Ishikawa (cell line): ENCODE measurements around the gene KPNA1.

ENCODE experiments used
- FOXM1 ChIP-seq: IDR thresholded peaks from 2 replicates; pipeline ENCODE4 v1.6.1; 2012; ENCODE audit warnings: low read depth, borderline replicate concordance
- NFIC ChIP-seq: IDR thresholded peaks from 2 replicates; pipeline ENCODE4 v1.6.1; 2012
- RAD21 ChIP-seq: IDR thresholded peaks from 2 replicates; pipeline ENCODE4 v1.6.1; 2012; ENCODE audit warnings: low read depth
- TAF1 ChIP-seq: IDR thresholded peaks from 2 replicates; pipeline ENCODE4 v1.6.1; 2012; ENCODE audit warnings: low read depth, mild to moderate bottlenecking
- TCF12 ChIP-seq: IDR thresholded peaks from 2 replicates; pipeline ENCODE4 v1.6.1; 2012; ENCODE audit warnings: low read depth
- YY1 ChIP-seq: IDR thresholded peaks from 2 replicates; pipeline ENCODE4 v1.6.1; 2012; ENCODE audit warnings: low read depth
- TF ChIP-seq, protein P1 (sequence below): IDR thresholded peaks from 2 replicates; pipeline ENCODE4 v1.6.1; 2012
- TF ChIP-seq, protein P2 (sequence below): IDR thresholded peaks from 2 replicates; pipeline ENCODE4 v1.6.1; 2012

DNA sequence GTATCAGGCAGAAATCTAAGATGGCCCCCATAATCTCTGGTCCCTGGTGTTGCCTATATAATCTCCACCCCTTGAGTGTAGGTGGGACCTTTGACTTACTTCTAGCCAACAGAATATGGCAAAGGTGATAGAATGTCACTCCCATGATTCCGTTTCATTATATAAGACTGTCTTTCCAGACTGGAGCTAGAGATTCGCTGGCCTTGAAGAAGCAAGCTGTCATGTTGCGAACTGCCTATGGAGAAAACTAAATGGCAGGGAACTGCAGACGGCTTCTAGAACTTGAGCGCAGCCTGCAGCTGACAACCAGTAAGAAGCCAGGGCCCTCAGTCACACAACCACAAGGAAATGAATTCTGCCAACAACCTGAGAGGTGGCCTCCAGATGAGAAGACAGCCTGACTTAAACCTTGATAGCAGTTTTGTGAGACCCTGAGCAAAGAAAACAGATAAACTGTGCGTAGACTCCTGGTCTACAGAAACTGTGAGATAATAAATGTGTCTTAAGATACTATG, 2.2 kb upstream of the KPNA1 start:
- TF ChIP-seq TCF12 (no peak), NFIC (no peak), FOXM1 (no peak), YY1 (no peak), TAF1 (no peak), RAD21 (no peak)
- TF ChIP-seq, protein P1, sequence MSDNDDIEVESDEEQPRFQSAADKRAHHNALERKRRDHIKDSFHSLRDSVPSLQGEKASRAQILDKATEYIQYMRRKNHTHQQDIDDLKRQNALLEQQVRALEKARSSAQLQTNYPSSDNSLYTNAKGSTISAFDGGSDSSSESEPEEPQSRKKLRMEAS: no peak
- TF ChIP-seq, protein P2, sequence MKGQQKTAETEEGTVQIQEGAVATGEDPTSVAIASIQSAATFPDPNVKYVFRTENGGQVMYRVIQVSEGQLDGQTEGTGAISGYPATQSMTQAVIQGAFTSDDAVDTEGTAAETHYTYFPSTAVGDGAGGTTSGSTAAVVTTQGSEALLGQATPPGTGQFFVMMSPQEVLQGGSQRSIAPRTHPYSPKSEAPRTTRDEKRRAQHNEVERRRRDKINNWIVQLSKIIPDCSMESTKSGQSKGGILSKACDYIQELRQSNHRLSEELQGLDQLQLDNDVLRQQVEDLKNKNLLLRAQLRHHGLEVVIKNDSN: no peak
